ENCODE results near the gene LRRC70. TPM values are rescaled to one million over a fixed set of nuclear protein-coding genes. Genes with fewer than 3 reads are reported as not detected.
"Not testable (repeated sequence)": the region's sequence is repeated elsewhere in the genome, so short reads cannot be mapped to it uniquely, and the experiment has no call there.

Gene LRRC70
- total and polyA plus RNA-seq, 4 donors: 1.1 to 8.4 (median 4.6) TPM

DNA sequence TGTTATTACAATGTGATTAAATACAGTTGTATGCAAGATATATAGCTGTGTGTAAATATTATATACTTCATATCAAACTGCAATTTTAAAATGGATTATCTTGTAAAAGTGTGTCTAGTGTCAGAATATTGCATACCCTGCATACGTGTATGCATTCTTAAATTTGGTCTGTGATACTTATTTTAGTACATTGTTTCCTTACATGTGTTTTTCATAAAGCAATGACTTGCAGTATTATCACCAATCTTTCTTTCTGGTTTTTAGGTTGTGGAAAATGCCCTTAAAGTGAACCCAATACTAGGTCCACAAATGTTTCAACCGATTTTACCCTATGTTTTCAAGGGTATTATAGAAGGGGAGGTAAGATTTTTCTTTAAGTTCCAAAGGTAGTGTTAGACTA lies 28.5 kb upstream of the LRRC70 start:
- DNase-seq (ENCODE audit: low read depth in 4 of 6, low spot score in 6 of 6): no peak
- H3K27me3 ChIP-seq (ENCODE audit: control insufficient read depth, insufficient read depth, low read length): no peaks in the 10 kb centered on the region
- WGBS (ENCODE audit: insufficient coverage): no CpG with 5 or more reads among the region's 2 CpGs
- H3K36me3 ChIP-seq (ENCODE audit: control insufficient read depth, insufficient read depth, low read length): peaks cover 4% of the 10 kb centered on the region
- H3K4me3 ChIP-seq (ENCODE audit: low read depth, low read length): no peak overlapping the region
- H3K9me3 ChIP-seq (ENCODE audit: control insufficient read depth, insufficient read depth, low read length): no peaks in the 10 kb centered on the region
- H3K4me1 ChIP-seq (ENCODE audit: control insufficient read depth, insufficient read depth, low read length): no peaks in the 10 kb centered on the region
- no peak overlapping the region for H3K27ac ChIP-seq (ENCODE audit: low read depth, low read length)

DNA sequence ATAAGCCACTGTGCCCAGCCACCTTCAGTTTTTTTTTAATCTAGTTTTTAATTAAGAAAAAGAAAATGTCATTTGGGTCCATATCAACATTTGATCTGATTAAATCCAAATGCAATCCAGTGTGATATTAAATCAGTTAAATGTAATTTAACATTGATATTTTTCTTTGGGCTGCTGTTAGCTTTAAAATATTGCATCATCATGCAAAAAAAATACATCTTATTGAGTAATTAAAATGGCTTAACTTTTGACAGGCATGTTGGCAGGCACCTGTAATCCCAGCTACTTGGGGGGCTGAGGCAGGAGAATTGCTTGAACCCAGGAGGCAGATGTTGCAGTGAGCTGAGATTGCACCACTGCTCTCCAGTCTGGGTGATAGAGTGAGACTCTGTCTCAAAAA lies 22.7 kb upstream of the LRRC70 start:
- Histone ChIP-seq H3K4me1 (ENCODE audit: control insufficient read depth, insufficient read depth, low read length) (no peaks in the 10 kb centered on the region), H3K4me3 (ENCODE audit: low read depth, low read length) (no peak overlapping the region), H3K27me3 (ENCODE audit: control insufficient read depth, insufficient read depth, low read length) (no peaks in the 10 kb centered on the region), H3K27ac (ENCODE audit: low read depth, low read length) (no peak overlapping the region), H3K36me3 (ENCODE audit: control insufficient read depth, insufficient read depth, low read length) (peaks cover 4% of the 10 kb centered on the region), H3K9me3 (ENCODE audit: control insufficient read depth, insufficient read depth, low read length) (no peaks in the 10 kb centered on the region)
- DNase-seq (ENCODE audit: low read depth in 4 of 6, low spot score in 6 of 6): no peak

DNA sequence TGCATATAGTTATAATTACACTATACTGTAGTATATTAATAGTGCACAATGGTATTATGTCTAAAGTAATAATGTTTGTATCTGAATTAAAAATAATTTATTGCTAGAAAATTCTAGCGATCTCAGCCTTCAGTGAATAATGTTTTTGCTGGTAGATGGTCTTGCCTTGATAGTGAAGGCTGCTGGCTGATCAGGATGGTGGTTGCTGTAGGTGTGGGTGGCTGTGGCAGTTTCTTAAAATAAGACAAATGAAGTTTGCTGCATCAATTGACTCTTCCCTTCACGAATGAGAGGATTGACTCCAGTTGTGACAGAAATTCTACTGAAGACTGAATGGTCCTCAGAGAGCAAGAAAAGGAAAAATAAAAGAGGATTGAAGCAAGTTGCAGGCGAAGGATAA lies 19.7 kb upstream of the LRRC70 start:
- H3K27ac ChIP-seq (ENCODE audit: low read depth, low read length): no peak overlapping the region
- 90% methylated on average over 2 of the region's 3 CpGs for WGBS (ENCODE audit: insufficient coverage)
- H3K36me3 ChIP-seq (ENCODE audit: control insufficient read depth, insufficient read depth, low read length): no peaks in the 10 kb centered on the region
- no peaks in the 10 kb centered on the region for H3K9me3 ChIP-seq (ENCODE audit: control insufficient read depth, insufficient read depth, low read length)
- no peaks in the 10 kb centered on the region for H3K27me3 ChIP-seq (ENCODE audit: control insufficient read depth, insufficient read depth, low read length)
- H3K4me1 ChIP-seq (ENCODE audit: control insufficient read depth, insufficient read depth, low read length): no peaks in the 10 kb centered on the region
- no peak for DNase-seq (ENCODE audit: low read depth in 4 of 6, low spot score in 6 of 6)
- H3K4me3 ChIP-seq (ENCODE audit: low read depth, low read length): no peak overlapping the region

GRCh38 chr5:62560786-62561185 lies 17.8 kb upstream of the LRRC70 start:
- H3K27me3 ChIP-seq (ENCODE audit: control insufficient read depth, insufficient read depth, low read length): no peaks in the 10 kb centered on the region
- WGBS (ENCODE audit: insufficient coverage): no CpG with 5 or more reads among the region's 1 CpG
- no peak overlapping the region for H3K4me3 ChIP-seq (ENCODE audit: low read depth, low read length)
- H3K9me3 ChIP-seq (ENCODE audit: control insufficient read depth, insufficient read depth, low read length): no peaks in the 10 kb centered on the region
- no peaks in the 10 kb centered on the region for H3K36me3 ChIP-seq (ENCODE audit: control insufficient read depth, insufficient read depth, low read length)
- H3K27ac ChIP-seq (ENCODE audit: low read depth, low read length): no peak overlapping the region
- H3K4me1 ChIP-seq (ENCODE audit: control insufficient read depth, insufficient read depth, low read length): no peaks in the 10 kb centered on the region
- no peak for DNase-seq (ENCODE audit: low read depth in 4 of 6, low spot score in 6 of 6)

DNA sequence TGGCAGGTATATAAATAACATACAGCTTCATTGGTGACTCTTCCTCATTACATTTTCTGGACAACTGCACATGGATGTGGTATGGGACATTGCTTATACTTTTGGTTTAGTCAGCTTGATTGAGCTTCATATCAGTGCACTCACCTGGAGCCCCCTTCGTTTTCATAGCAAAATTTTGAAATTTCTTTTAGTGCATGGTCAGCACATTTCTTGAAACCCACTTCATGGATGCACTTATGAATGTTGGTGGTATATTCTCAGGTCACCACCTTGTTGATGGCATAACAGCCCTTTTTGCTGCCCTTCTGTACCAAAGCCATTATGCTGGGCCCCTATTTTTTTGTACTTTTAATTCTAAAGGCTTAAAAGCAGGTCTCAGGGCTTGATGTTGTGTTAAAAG lies 16.7 kb upstream of the LRRC70 start:
- DNase-seq (ENCODE audit: low read depth in 4 of 6, low spot score in 6 of 6): no peak
- Histone ChIP-seq H3K27me3 (ENCODE audit: control insufficient read depth, insufficient read depth, low read length) (no peaks in the 10 kb centered on the region), H3K27ac (ENCODE audit: low read depth, low read length) (no peak overlapping the region), H3K4me1 (ENCODE audit: control insufficient read depth, insufficient read depth, low read length) (no peaks in the 10 kb centered on the region), H3K9me3 (ENCODE audit: control insufficient read depth, insufficient read depth, low read length) (no peaks in the 10 kb centered on the region), H3K36me3 (ENCODE audit: control insufficient read depth, insufficient read depth, low read length) (no peaks in the 10 kb centered on the region), H3K4me3 (ENCODE audit: low read depth, low read length) (no peak overlapping the region)
- no CpG with 5 or more reads among the region's 1 CpG for WGBS (ENCODE audit: insufficient coverage)

- Histone ChIP-seq H3K4me1 (ENCODE audit: control insufficient read depth, insufficient read depth, low read length) (no peaks in the 10 kb centered on the region), H3K36me3 (ENCODE audit: control insufficient read depth, insufficient read depth, low read length) (peaks cover 4% of the 10 kb centered on the region), H3K27ac (ENCODE audit: low read depth, low read length) (no peak overlapping the region), H3K27me3 (ENCODE audit: control insufficient read depth, insufficient read depth, low read length) (no peaks in the 10 kb centered on the region), H3K4me3 (ENCODE audit: low read depth, low read length) (no peak overlapping the region), H3K9me3 (ENCODE audit: control insufficient read depth, insufficient read depth, low read length) (no peaks in the 10 kb centered on the region)
- no peak for DNase-seq (ENCODE audit: low read depth in 4 of 6, low spot score in 6 of 6)
- WGBS (ENCODE audit: insufficient coverage): no CpG with 5 or more reads among the region's 1 CpG
Observed at GRCh38 chr5:62562867-62563266, 15.8 kb upstream of the LRRC70 start.

DNA sequence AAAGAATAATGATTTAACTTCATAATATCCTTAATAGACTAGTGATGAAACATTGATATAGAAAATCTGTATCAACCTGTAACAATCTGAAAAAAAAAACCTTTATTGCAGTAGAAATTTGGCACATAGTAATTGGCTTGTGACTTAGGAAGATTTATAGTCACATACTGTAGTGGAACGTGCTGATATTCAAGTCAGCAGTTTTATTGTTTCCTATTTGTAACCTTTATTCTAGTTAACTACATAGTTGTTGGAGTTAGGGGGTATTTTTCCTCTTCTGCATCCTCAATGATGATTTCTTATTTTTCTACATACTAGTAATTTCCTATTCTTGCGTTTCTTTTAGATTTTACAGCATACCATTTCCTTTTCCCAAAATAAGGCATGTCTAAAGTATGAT lies 14.5 kb upstream of the LRRC70 start:
- H3K9me3 ChIP-seq (ENCODE audit: control insufficient read depth, insufficient read depth, low read length): no peaks in the 10 kb centered on the region
- no CpG with 5 or more reads among the region's 2 CpGs for WGBS (ENCODE audit: insufficient coverage)
- peaks cover 4% of the 10 kb centered on the region for H3K36me3 ChIP-seq (ENCODE audit: control insufficient read depth, insufficient read depth, low read length)
- no peaks in the 10 kb centered on the region for H3K27me3 ChIP-seq (ENCODE audit: control insufficient read depth, insufficient read depth, low read length)
- no peak overlapping the region for H3K4me3 ChIP-seq (ENCODE audit: low read depth, low read length)
- no peak overlapping the region for H3K27ac ChIP-seq (ENCODE audit: low read depth, low read length)
- DNase-seq (ENCODE audit: low read depth in 4 of 6, low spot score in 6 of 6): no peak
- H3K4me1 ChIP-seq (ENCODE audit: control insufficient read depth, insufficient read depth, low read length): no peaks in the 10 kb centered on the region

- not testable (repeated sequence) for H3K36me3 ChIP-seq (ENCODE audit: control insufficient read depth, insufficient read depth, low read length); H3K9me3 ChIP-seq (ENCODE audit: control insufficient read depth, insufficient read depth, low read length); H3K27me3 ChIP-seq (ENCODE audit: control insufficient read depth, insufficient read depth, low read length); H3K27ac ChIP-seq (ENCODE audit: low read depth, low read length); H3K4me1 ChIP-seq (ENCODE audit: control insufficient read depth, insufficient read depth, low read length); DNase-seq (ENCODE audit: low read depth in 4 of 6, low spot score in 6 of 6); H3K4me3 ChIP-seq (ENCODE audit: low read depth, low read length)
- 50% methylated on average over 2 of the region's 3 CpGs for WGBS (ENCODE audit: insufficient coverage)
Observed at GRCh38 chr5:62565740-62566139, 12.9 kb upstream of the LRRC70 start.

DNA sequence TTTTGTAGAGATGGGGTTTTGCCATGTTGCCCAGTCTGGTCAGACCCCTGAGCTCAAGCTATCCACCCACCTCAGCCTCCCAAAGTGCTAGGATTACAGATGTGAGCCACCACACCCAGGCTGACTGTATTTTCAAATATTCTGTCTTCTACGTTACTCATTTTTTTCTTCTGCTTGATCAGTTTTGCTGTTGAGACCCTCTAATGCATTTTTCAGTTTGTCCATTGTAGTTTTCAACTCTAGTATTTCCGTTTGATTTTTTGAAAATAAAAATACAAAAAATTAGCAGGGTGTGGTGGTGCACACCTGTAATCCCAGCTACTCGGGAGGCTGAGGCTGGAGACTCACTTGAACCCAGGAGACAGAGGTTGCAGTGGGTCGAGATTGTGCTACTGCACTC lies 10.5 kb upstream of the LRRC70 start:
- Histone ChIP-seq H3K4me1 (ENCODE audit: control insufficient read depth, insufficient read depth, low read length) (no peaks in the 10 kb centered on the region), H3K27ac (ENCODE audit: low read depth, low read length) (no peak overlapping the region), H3K36me3 (ENCODE audit: control insufficient read depth, insufficient read depth, low read length) (peaks cover 4% of the 10 kb centered on the region), H3K4me3 (ENCODE audit: low read depth, low read length) (no peak overlapping the region), H3K9me3 (ENCODE audit: control insufficient read depth, insufficient read depth, low read length) (no peaks in the 10 kb centered on the region), H3K27me3 (ENCODE audit: control insufficient read depth, insufficient read depth, low read length) (no peaks in the 10 kb centered on the region)
- WGBS (ENCODE audit: insufficient coverage): 100% methylated on average over 1 of the region's 4 CpGs
- DNase-seq (ENCODE audit: low read depth in 4 of 6, low spot score in 6 of 6): no peak

DNA sequence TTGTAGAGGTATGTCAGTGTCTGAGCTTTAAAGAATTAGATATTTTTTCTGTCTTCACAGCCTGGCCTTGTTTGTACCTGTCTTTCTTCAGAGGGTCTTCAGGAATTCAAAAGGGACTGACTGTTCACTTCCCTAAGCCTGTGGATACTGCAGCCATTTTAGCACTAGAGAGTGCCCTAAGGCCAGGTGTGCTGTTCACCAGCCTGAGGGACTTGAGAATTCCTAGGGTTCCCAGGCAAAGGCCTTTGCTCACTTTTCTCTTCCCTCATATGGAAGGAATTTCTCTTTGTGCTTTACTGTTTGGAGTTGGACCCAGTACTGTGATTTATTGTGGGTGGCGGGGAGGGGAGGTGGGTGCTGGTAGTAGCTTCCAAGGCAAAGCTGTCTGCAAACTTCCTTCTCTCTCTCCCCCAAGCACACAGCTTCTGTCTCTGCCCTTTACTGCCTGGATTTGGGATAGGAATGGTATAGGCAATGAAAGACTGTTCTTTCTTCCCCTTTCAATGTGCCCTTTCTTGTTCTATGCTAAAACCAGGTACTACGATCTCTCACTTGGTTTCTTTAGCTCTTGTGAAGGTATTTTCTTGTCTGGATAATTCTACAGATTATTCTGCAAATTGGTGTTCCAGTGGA lies 9.7 kb upstream of the LRRC70 start:
- no peaks in the 10 kb centered on the region for H3K9me3 ChIP-seq (ENCODE audit: control insufficient read depth, insufficient read depth, low read length)

More for the DNA sequence above, 9.7 kb upstream of the LRRC70 start:
- Histone ChIP-seq H3K27me3 (ENCODE audit: control insufficient read depth, insufficient read depth, low read length) (no peaks in the 10 kb centered on the region), H3K4me3 (ENCODE audit: low read depth, low read length) (no peak overlapping the region), H3K36me3 (ENCODE audit: control insufficient read depth, insufficient read depth, low read length) (peaks cover 4% of the 10 kb centered on the region), H3K27ac (ENCODE audit: low read depth, low read length) (no peak overlapping the region), H3K4me1 (ENCODE audit: control insufficient read depth, insufficient read depth, low read length) (no peaks in the 10 kb centered on the region)
- WGBS (ENCODE audit: insufficient coverage): no CpG with 5 or more reads among the region's 2 CpGs
- no peak for DNase-seq (ENCODE audit: low read depth in 4 of 6, low spot score in 6 of 6)
